Sigmoid colon (tissue), 3 donors: Measurements from ENCODE around the gene ACOX1.

Experiments
- CTCF ChIP-seq, 4 experiments: fragments of 450-650 bp in 3 of 4; fragments of 200-600 bp in 1 of 4; IDR thresholded peaks; one replicate each; pipeline ENCODE4 v1.5.1; 2016 to 2019; ENCODE audit warnings: antibody characterized with exemption in 4 of 4, mild to moderate bottlenecking in 3 of 4, moderate library complexity in 2 of 4
- POLR2A ChIP-seq, 2 donors: fragments of 450-650 bp; IDR thresholded peaks; one replicate each; pipeline ENCODE4 v1.6.1; 2016; ENCODE audit warnings: antibody characterized with exemption in 2 of 2, mild to moderate bottlenecking in 2 of 2, moderate library complexity in 2 of 2

GRCh38 chr17:75902406-75902805 is 76.6 kb downstream of the ACOX1 start:
- TF ChIP-seq CTCF (IDR thresholded peaks at IDR 0.05) = no peak
- TF ChIP-seq POLR2A (IDR thresholded peaks at IDR 0.05) = no peak
